Ecto neural progenitor cell (in vitro differentiated cells): ENCODE data around the gene CORO1C.

ENCODE experiments used
- DNase-seq: peaks from one replicate; pipeline ENCODE4 v3.0.0-alpha.2; 2018; ENCODE audit warnings: low spot score

CORO1C gene

DNA sequence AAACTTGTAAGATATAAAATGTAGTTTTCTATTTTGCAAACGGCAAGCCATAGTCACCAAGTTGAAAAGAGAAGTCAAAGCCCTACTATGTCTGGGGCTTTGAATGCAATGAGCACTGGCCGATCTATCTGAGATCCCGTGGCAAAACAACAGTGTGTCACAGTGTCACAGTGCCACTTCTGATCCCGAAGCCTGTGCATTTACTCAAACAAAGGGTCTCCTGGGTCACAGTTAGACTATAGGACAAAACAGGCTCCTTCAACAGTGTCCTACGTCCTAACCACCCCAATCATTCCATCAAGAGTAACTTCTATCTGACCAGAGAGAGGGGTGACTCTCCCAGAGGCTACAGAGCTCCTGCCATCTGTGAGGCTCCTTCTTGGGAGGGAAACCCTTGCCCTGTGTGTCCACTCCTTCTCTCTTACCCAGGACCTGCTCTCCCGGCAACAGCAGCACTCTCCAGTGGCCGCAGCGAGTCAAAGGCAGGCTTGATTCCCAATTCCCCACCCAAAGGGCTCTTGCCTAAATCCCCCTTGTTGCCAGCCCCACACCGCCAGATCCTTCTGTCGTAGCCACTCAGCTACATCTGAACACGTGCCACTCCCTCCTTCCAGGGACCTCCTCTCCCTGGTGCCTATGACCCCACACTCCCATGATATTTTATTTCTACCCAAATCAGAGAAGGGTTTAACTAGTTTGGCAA is 83.6 kb downstream of the CORO1C start:
- DNase-seq, result no peak

DNA sequence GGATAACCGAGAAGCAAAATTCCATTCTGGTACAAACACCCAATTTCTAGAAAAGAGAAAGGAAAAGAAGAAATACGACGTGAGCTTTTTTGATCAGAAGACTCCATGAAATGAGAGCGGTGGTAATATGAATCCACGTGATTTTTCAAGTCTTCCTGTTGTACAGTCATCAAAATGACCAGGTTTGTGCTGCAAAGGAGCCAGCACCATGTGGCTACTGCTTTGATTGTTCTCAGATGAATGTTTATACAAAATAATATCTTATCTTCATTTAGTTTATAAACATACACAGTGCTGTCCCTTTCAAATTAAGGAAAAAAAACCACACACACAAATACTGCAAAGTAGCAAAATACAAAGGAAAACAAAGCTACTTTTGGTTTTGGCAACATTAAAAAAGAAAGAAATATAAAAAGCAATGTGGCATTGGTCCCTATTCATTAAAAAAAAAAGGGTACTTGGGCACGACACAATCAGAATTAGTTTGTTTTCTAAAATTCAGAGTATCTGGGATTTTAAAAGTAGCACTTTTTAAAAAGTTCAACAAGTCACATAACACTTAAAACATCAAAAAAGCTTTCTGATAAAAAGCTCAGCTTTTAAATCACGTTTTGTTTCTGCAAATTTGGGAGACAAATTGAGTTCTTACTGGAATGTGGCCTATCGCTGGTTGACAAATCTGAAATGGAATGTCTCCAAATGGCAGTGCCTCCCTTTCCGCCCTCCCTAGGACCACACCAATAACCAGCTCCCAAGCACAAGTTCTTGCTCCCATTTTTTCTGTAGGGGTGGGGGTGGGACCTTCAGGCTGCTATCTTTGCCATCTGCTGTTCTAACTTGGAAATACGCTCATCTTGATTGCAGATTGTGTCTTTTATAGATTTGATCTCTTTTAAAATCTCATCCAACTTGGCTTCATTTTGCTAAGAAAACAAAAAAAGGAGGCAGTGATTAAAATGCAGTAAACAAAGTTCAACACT is 84.4 kb downstream of the CORO1C start:
- DNase-seq, result no peak

DNA sequence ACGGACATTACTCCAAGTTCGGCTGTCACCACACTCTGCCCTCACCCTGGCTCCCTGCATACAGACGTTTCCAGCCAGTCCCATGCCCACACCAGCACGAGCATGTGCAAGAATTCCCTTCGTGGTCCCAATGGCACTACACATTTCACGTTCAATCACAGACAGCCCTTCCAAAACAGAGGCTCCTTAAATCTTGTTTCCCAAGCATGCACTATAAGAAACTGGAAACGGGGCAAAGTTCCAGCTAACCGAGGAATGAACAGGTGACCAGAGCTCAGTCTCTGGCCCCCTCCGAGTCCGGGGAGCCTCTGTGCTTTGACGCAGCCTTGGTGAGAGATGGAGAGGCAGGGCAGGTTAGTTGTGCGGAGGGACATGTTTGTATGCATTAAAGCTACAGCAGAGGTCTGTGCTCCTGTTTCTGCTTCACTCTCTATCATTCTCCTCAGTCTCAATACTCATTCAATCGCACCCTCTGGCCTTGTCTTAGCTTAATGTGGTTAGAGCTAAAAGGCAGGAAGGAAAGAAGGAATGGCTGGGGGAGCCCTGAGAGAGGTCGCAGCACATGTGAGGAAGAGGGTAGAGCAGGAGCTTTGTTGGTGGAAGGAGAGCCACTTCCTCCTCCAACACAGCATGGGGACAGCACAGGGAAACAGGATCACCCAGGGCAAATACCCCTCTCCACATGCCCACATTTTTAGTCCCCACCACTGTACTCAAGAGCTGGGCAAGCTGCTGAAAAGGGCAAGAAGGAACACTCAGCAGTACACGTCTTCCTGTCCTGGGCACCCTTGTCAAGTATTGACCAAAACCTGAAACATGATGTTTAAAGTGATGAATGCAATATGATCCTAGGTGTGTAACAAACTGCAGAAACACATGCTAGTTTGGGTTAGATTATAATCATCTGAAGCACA is 85.4 kb downstream of the CORO1C start:
- no peak for DNase-seq

DNA sequence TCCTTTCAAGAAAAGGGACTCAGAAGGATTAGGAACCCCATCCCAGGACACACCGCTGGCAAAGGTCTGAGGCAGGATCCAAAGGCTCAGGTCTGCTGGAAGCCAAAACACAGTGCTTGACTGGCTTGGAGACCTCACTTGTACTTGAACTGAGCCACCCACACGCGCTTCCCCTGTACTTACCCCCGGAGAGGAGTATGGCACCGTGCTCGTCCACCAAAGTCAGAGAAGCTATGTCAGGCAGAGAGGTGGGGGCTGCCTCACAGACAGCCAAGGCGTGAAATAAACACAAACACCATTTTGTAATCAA is 86.6 kb downstream of the CORO1C start:
- DNase-seq, result no peak

DNA sequence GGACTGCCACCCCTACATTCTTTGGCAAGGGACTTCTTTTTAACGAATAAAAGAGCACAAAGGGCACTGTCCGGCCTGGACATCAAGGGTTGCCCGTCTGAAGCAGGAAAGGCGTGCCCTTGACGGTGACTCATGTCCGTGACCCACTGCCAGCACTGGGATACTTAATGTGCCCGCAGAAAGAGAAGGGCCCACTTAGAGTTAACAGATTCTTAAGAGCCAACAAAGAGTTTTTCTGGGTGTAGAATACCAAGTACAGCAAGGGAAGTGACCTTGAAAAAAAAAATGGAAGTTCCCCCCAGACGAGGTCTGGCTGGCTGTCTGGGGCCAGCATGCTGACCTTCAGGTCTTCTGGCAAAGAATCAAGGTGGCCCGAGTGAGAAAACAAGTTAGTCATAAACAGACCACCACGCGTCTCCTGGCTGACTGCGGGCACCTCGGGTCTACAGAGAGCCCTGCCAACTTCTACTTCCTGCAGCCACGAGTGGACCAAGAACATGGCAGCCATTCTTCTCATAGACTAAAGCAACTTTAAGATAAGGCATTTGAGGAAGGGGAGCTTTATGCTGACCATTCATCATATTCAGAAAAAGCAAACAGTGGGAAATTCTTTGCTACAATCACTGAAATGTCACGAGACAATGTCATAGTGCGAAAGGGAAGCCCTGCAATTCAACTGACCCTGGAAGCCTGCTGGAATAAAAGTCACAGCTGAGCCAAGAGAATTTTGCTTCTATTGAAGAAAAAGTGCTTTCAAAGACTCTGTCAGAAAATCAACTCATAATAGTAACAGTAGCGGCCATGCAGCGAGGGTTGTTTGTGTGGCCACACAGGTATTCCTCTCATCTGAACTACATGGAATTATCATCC is 87.1 kb downstream of the CORO1C start:
- no peak for DNase-seq

DNA sequence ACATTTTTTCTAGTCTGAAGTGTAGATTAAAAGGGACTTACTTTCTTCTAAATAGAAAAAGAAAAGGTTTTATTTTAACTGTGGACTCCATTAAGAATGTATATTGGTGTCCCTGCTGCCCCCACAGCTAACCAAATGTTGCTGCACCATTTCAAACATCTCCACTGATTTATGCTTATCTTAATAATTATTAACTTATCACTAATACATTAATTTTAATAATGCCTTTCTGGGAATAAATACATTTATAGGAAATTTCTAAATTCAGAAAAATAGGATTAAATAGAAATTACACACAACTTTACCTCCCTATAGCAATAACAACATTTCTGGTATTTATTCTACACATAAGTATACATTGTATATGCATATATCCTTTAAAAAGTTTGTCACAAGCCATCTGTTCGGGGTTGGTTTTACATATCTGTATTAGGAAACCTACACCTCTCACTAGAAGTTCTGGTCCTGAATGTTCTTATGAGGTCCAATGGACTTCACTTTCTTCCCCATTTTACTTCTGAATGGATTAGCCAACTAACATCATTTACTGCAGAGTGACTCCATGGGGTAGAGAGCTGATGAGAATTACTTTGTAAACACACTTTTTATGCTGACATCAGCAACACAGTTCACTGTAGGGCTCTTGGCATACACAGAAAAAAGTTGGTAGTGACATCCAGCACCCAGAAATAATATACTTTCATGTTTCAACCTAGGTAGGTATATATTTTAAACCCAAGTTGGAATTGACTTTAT is 88.2 kb downstream of the CORO1C start:
- no peak for DNase-seq

DNA sequence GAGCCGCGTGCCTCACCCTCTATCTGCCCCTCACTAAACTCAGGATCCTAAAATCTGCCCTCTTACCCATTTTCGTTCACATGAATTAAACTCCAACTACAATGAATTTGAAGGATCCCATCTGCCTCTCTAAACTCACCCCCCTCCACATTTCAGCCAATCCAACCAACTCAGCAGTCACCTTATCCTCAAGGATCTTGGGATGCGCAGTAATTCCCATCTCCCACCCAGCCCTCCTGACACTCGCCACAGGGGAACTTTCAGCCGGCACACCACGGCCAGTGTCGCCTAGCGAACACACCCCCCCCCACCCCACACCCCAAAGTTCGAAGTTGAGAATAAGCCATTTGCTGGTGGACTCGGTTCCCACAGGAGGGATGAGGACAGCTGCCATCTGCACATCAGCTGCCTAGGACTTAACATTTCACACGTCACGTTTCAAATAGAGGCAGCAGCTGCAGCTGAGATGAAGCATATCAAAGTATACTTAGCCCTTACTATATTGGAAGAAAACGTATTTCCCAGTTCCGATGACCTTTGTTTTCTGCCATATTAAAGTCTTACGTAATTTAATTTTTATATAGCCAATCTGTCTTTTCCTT is 88.9 kb downstream of the CORO1C start:
- no peak for DNase-seq

DNA sequence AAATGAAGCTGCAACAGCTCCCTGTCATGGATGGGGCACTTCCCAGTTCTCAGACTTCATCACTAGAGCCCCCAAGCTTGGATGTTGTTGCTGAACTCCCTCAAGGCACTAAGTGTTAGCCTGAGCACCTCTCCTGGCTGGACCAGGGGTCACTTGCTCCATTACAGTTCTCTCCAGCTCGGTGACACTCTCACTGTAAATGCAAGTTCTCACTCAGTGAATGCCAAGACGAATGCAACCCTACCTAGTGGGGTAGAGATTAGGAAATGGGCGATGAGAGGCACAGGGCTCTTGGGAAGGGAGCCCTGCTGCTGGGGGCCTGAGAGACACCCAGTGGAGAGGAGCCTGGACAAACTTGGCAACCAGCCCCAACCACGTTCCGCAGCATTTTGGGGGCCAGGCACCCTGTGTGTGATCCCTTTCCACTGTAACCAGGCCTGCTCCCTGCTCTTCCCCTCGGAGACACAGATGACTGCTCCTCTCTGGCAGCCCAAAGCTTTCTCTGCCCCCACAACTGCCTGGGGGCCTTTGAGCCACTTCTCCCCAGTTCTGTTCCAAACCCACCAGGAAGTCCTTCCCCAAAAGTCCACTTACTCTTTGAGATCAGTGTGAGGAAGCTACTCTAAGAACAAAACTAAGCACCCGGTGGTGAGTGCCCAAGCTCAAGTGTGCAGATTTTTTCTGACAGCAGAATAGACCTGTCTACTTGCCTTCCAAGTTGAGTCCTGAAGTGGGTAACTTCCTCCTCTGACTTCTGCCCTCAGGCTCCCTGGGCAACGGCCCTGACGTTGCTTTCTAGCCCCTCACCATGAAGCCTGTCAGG is 89.7 kb downstream of the CORO1C start:
- no peak for DNase-seq

DNA sequence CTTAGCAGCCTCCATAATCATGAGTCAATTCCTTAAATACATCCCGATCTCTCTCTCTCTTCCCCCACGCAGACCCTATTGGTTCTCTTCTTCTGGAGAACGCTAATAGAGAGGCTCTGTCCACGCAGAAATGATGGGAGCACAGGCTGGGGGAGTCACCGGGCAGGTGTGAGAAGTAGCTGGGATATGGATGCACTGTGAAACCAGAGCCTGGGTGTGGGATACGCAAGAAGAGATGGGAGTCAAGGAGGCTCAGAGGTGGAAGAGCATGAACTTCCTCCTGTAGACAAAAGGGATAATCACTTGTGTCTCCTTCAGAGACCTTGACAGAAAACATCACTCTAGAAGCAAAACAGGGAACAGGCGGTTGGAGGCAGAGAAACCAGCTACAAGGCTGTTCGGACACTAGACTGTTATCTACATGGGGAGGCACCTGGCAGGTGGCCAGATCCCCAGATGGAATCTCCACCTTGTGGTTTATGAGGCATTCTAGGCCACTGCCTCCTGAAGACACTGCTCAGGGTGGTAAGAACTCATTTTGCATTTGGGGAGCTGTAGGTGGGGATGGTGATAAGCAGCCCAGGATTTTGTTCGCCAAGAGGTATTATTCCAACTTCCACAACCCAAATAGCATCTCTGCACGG is 90.4 kb downstream of the CORO1C start:
- no peak for DNase-seq

DNA sequence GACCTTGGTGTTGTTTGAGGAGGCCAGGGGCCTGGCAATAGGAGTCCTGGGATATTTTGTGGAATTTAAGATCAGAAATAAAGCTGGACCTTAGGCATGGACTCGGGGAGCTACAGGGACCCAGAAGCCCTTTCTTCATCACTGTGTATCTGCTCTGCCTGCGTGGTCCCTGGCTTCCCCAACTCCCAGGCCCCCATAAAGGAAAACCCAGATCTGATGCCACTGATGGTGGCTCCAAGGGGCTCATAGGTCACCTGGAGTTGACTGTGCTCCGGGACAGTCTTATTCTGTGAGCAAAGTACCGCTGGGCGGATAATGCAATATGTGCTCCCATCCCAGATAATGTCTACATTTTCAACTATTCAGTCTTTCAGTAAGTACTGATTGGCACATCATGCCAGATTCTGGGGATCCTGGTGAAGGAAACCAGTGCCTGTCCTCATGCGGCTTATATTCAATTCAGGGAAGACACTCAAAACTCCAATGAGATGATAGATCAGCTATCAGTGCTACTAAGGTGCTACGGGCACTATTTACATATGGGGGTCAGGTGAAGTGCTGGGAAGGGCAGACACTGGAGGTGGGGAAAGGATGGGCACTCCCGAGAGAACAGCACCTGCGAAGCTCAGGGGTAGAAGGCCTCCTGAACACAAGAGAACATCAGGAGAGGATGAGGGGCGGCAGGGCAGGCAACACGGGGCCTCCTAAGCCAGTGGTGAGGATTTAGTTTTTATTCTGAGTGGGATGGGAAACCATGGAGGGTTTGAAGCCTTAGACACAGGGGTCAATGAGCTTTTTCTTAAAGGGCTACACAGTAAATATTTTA is 92.1 kb downstream of the CORO1C start:
- DNase-seq, result no peak

DNA sequence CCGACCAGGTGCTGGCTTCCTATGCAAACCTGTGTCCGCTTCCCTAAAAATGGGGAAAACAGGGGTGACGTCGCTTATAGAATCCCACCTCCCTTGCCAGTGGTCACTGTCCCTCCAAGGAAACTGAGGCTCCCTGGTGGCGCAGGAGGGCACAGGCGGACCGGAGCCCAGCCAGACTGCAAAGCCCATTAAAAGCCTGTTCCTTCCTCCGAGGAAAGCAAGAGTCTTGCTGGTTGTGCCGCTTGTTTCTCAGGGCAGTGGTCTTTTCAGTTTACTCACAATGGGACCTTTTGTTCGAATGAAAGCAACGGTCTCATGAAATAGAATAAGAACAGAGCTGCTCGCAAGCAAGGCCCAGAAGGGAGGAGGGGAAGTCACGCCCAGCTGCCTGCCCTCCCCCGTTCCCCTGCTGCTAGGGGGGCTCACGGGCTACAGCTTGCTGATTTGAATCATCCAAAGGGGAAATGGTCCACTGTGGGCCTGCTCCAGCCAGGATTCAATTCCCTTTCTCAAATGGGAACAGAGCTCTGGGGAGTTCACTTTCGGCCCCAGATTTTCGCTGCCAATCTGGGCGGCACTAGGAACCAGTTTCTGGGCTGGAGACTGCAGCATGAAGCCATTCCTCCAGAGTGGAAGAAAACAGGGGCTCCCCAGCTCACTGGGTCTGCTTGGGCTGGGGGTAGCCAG is 93.0 kb downstream of the CORO1C start:
- peak; percentile 86 for DNase-seq

DNA sequence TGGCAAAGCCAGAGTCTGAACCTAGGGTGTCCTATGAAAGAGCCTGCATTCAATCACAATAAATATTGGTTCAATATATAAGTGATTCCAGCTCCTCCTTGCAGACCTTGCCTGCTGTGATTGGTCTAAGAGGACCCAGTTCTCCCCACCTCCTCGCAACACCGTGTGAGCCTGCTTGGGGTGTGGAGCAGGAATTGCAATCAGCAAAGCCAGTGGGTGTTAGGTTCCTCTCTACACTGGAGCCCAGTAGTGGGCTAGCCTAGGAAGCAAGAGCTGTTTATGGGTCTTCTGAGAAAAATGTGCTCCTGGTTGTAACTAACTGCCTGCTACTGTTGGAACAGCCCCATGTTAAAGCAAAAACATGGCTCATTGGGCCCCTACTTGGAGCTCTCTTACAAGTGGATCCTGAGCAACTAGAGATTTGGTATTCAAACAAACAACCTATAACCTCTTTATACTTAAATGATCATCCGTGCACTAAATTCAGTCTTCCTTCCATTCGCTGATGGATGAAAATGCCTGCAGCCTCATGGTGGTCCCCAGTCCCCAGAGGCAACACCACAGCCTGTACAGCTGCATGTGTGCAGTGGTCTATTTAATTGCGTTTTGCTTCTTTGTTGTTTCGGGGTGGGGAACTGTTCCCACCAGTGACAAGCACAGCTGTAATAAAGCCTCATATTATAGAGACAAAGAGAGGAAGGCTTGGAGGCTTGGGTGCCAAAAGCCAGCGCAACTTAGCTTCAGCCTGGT is 93.9 kb downstream of the CORO1C start:
- no peak for DNase-seq

DNA sequence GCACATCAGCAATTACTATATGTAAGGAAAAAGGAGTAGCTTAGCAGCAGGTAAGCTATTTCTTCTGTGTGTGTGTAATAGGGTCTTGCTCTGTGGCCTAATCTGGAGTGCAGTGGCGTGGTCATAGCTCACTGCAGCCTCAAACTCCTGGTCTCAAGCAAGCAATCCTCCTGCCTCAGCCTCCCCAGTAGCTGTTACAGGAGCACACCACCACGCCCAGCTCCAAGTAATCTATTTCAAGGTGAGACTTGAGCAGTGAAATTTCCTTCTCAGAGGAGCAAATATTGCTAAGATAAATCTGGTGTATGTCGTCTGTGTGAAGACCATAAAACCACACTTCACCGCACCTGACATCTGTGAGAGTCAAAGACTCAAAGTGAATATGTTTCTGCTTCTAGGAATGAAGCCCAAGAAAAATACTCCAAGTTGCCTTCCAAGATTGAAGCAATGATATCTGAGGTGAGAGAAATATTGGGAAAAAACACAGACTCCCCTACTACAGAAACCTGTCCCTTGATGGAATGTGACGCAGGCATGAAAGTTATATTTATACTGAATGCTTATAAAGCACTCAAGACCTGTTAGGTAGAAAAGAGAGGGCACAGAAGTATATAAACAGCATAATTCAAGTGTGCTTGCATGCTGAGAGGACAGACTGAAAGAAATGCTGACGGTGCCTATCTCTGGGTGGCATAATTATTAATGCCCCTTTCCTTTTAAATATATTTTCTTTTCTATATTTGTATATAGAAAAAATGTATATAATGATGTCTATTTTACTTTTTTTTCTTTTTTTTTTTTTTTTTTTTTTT is 95.1 kb downstream of the CORO1C start:
- DNase-seq, result no peak

DNA sequence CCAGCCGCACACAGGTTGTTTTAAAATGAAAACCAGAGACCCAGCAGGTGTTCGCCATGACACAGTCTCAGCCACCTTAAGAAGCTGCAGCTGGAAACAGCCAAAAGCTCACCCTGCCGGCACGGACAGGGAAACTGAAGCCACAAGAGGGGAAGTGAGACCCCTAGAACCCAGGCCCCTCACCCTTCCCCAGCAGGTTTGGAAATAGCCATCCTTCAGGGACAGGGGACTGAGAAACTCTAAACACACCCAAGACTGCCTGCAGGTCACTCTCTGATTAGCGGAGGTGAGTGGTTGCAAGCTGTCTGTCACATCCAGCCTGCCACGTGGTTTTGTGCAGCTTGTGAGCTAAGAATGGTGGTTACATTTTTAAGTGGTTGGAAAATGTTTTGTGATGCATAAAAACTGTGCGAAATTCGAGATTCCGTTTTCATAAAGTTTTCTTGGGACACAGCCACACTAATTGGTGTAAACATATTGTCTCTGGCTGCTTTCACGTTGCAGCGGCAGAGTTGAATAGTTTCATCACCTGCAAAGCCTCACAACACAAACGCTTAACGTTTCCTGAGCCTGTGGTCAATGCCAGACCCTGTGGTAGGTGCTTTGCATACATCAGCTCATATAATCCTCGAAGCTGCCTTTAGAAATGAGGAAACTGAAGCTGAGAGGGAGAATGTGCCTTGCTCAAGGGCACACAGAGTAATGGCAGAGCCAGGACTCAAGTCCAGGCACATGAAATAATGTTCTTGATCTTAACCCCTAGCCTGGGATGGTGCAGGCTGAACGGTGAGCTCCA is 95.9 kb downstream of the CORO1C start:
- no peak for DNase-seq

DNA sequence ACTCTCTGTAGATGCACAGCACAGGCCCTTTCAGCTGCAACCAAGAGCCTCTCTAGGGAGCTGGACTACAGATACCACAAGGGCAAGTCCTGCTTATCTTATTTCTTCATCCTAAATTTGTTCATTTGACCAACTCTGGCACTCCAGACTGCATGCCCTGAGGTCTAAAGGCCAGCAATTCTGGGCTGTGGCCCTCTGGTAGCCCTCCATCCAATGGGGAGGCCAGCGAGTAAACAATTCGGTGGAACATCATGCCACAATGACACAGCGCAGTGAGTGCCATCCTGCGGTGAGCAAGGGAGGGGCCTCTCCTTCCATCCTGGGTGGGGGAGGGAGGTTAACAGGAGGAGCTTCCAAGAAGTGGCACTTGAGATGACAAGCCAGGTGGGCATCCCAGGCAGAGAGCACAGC is 97.0 kb downstream of the CORO1C start:
- DNase-seq, result no peak
